Osteoblast (primary cell): ENCODE results near the gene TECPR1. TPM values are rescaled to one million over a fixed set of nuclear protein-coding genes. Genes with fewer than 3 reads are reported as not detected.

Experiments used
- DNase-seq: peaks from one replicate; pipeline ENCODE4 v3.0.0; 2011; ENCODE audit warnings: low spot score, mixed read lengths; ENCODE audit not compliant: insufficient read length; ENCODE audit errors: missing footprints
- H2AFZ ChIP-seq: 2 replicates; pipeline ENCODE4 v1.6.0; 2011; ENCODE audit warnings: mild to moderate bottlenecking, low read length
- H3K27ac ChIP-seq: 2 replicates; pipeline ENCODE4 v1.5.1; 2011; ENCODE audit warnings: mild to moderate bottlenecking, low read depth, low read length, moderate library complexity
- H3K27me3 ChIP-seq: 2 replicates; pipeline ENCODE4 v1.6.0; 2012; ENCODE audit warnings: mild to moderate bottlenecking, control low read depth, inconsistent platforms, low read length, moderate library complexity; ENCODE audit not compliant: insufficient read depth
- H3K36me3 ChIP-seq: 2 replicates; pipeline ENCODE4 v1.5.1; 2011; ENCODE audit warnings: mild to moderate bottlenecking, low read length, control low read depth, moderate library complexity; ENCODE audit not compliant: insufficient read depth
- H3K4me1 ChIP-seq: 2 replicates; pipeline ENCODE4 v1.5.1; 2011; ENCODE audit warnings: mild to moderate bottlenecking, low read length, control low read depth, moderate library complexity; ENCODE audit not compliant: insufficient read depth
- H3K4me2 ChIP-seq: 2 replicates; pipeline ENCODE4 v1.6.0; 2011; ENCODE audit warnings: mild to moderate bottlenecking, low read length; ENCODE audit not compliant: insufficient read depth
- H3K4me3 ChIP-seq: fragments of 200-600 bp; sonication (generic); 3 replicates; pipeline ENCODE4 v1.5.1; 2012; ENCODE audit warnings: mild to moderate bottlenecking, low read length, inconsistent platforms; ENCODE audit not compliant: insufficient read depth
- H3K79me2 ChIP-seq: 2 replicates; pipeline ENCODE4 v1.6.0; 2012; ENCODE audit warnings: mild to moderate bottlenecking, low read length, control low read depth, inconsistent platforms; ENCODE audit not compliant: insufficient read depth
- H3K9me3 ChIP-seq: 2 replicates; pipeline ENCODE4 v1.5.1; 2011; ENCODE audit warnings: low read depth, low read length, control low read depth
- H4K20me1 ChIP-seq: 2 replicates; pipeline ENCODE4 v1.6.0; 2012; ENCODE audit warnings: mild to moderate bottlenecking, low read length, control low read depth; ENCODE audit not compliant: insufficient read depth
- total RNA-seq: library from RNA; depleted of rRNA; stranded (reverse); fragments of >200 nt; gene quantifications from 2 replicates; pipeline ENCODE4 v1.2.3, GENCODE V29; 2012
- TF ChIP-seq, protein P1 (sequence below): IDR thresholded peaks from 2 replicates; pipeline ENCODE4 v1.5.1; 2011; ENCODE audit warnings: mild to moderate bottlenecking, low read depth, low read length, moderate library complexity; ENCODE audit errors: extremely low read depth

Gene TECPR1
- total RNA-seq, 1 donor = 20.3 TPM

DNA sequence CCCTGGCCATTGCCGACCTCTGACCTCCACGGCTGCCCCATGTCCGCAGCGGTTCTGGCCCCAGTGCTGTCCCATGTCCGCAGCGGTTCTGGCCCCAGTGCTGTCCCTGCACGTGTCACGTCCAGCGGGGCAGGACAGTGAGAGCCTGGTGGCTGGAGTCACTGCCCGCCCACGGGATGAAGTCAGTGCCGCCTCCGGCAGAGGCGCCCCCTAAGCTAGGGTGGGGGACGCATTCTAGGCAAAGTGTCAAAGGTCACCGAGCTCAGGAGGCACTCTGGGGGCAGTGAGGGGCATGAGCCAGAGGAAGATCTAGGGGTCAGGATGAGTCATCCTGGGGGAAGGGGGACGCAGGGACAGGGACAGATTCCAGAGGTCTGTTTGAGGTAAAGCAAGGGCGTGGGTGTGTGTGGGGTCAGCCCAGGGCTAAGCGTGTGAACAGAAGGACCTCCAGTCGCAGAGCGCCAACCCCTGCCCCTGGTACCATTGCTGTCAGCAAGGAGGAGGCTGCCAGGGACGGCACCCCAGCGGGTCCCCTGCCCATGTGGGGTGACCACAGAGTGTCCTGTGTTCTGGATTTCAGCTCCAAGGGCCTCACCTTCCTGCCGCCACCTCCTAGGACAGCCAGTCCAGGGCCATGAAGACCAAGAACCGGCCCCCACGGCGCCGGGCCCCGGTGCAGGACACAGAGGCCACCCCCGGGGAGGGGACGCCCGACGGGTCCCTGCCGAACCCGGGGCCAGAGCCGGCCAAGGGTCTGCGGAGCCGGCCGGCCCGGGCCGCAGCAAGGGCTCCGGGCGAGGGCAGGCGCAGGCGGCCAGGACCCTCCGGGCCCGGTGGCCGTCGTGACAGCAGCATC, 40.1 kb downstream of the TECPR1 start:
- H3K79me2 ChIP-seq = no peaks in the 10 kb centered on the region
- no peak overlapping the region for H3K4me3 ChIP-seq
- no peaks in the 10 kb centered on the region for H3K27me3 ChIP-seq
- peak; percentile 90 for DNase-seq
- H2AFZ ChIP-seq = no peak overlapping the region
- H3K9me3 ChIP-seq = no peaks in the 10 kb centered on the region
- TF ChIP-seq, protein P1, sequence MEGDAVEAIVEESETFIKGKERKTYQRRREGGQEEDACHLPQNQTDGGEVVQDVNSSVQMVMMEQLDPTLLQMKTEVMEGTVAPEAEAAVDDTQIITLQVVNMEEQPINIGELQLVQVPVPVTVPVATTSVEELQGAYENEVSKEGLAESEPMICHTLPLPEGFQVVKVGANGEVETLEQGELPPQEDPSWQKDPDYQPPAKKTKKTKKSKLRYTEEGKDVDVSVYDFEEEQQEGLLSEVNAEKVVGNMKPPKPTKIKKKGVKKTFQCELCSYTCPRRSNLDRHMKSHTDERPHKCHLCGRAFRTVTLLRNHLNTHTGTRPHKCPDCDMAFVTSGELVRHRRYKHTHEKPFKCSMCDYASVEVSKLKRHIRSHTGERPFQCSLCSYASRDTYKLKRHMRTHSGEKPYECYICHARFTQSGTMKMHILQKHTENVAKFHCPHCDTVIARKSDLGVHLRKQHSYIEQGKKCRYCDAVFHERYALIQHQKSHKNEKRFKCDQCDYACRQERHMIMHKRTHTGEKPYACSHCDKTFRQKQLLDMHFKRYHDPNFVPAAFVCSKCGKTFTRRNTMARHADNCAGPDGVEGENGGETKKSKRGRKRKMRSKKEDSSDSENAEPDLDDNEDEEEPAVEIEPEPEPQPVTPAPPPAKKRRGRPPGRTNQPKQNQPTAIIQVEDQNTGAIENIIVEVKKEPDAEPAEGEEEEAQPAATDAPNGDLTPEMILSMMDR = no peak
- H4K20me1 ChIP-seq = no peaks in the 10 kb centered on the region
- no peaks in the 10 kb centered on the region for H3K36me3 ChIP-seq
- no peak overlapping the region for H3K4me2 ChIP-seq
- no peak overlapping the region for H3K27ac ChIP-seq
- H3K4me1 ChIP-seq = no peaks in the 10 kb centered on the region

DNA sequence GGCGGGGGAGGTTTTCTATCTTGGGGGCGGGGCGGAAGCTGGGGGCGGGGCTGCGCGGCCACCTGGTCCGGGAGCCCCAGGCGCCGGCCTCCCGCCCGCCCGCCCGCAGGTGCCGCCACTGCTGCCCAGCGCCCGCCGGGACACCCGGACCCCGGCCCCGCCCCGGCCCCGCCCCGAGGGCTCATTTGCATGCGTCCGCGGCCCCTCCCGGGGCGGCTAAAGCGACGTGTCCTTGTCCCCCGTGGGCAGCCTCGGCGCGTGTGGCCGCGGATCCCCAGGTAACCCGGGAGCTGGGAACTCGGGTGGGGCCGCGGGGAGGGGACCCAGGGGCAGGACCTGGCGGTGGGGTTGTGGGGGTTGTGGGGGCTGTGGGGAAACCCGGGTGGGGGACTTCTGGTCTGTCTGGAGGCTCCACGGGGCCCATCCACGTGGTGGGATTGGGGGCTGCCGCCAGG, 40.8 kb downstream of the TECPR1 start, which contains the start of gene BHLHA15:
BHLHA15 (plus strand) TSS at position 219 of the 455 bp plus-strand sequence. CDS start 871 bp downstream, outside the sequence.
- H4K20me1 ChIP-seq = no peaks in the 10 kb centered on the region
- H3K27me3 ChIP-seq = no peaks in the 10 kb centered on the region
- TF ChIP-seq, protein P1 = no peak
- no peak within 1 kb of the TSS for H2AFZ ChIP-seq
- H3K36me3 ChIP-seq = no peaks in the 10 kb centered on the region
- DNase-seq = peak; percentile 95
- peak within 1 kb of the TSS; percentile 65 for H3K4me3 ChIP-seq
- no peaks in the 10 kb centered on the region for H3K79me2 ChIP-seq
- H3K9me3 ChIP-seq = no peaks in the 10 kb centered on the region
- H3K27ac ChIP-seq = no peak within 1 kb of the TSS
- peak within 1 kb of the TSS; percentile 73 for H3K4me2 ChIP-seq
- no peaks in the 10 kb centered on the region for H3K4me1 ChIP-seq

DNA sequence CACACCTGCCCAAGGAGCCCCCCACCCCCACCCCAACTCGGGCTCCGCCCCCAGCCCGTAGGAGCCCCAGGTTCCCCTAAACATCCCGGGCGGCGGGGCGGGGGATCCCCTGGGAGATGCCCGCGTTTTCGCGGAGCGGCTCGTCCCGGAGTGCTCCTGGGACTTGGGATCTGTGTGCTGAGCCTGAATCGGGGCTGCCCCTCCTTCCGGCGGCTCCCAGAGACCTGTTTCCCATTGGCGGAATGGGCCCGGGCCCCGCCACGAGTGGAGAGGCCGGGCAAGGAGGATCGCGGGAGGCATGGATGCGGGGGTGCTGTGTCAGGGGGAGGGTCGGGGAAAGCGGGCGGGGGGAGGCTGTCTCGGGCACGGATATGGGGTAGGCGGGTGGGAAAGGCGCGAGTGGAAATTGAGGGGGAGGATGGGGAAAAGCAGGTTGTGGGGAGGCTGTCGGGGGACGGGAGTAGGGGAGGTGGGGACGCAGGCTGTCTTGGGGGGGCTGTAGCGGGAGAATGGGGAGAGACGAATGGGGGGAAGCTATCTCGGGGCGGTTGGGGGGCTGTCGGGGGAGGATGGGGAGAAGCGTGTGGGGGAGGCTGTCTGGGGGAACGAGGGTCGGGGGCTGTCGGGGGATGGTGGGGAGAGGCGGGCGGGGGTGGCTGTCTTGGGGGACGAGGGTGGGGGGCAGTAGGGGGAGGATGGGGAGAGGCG, 41.4 kb downstream of the TECPR1 start:
- Histone ChIP-seq H2AFZ (no peak overlapping the region), H3K4me3 (peak overlapping the region; percentile 65)
- peak; percentile 98 for DNase-seq

More for the DNA sequence above, 41.4 kb downstream of the TECPR1 start:
- H3K4me1 ChIP-seq = no peaks in the 10 kb centered on the region
- H3K27me3 ChIP-seq = no peaks in the 10 kb centered on the region
- H3K4me2 ChIP-seq = peak overlapping the region; percentile 73
- H3K36me3 ChIP-seq = no peaks in the 10 kb centered on the region
- no peak overlapping the region for H3K27ac ChIP-seq
- H4K20me1 ChIP-seq = no peaks in the 10 kb centered on the region
- H3K9me3 ChIP-seq = no peaks in the 10 kb centered on the region
- TF ChIP-seq, protein P1 = no peak
- H3K79me2 ChIP-seq = no peaks in the 10 kb centered on the region
